Measurements from ENCODE around the gene FOXP1. TPM values are rescaled to one million over a fixed set of nuclear protein-coding genes. Genes with fewer than 3 reads are reported as not detected.

Gene FOXP1
- total and polyA plus RNA-seq, 2 of the 8 experiments (the other 6 are each of a cell fraction or from before 2014, with no cell fraction given): 13.9 to 25.4 TPM

DNA sequence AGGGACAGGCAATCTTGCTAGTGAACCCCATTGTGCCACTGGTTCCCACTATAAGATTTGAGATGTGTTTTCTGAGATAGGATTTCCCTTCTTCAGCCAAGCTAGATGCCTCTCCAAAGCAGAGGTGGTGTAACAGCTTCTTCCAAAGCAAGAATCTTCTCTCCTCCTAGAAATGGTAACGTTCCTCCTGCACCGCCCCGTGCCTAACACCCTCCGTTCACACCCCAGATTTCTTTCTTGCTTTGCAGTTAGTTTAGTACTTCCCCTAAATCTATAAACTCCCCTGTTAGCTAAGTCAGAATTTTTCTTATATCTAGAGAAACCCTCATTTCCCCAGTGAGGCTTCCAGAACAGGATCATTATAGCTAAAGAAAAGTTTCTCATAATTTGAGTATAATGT lies 653.5 kb downstream of the FOXP1 start (continued):
- TF ChIP-seq TCF12 (IDR thresholded peaks at IDR 0.05; ENCODE audit: low read depth, low read length): no peak

- POLR2A ChIA-PET (ENCODE audit: partially characterized antibody): no interaction called here
- no peak for FAIRE-seq
Observed at GRCh38 chr3:70927239-70927638, 656.3 kb downstream of the FOXP1 start.

More at GRCh38 chr3:70927239-70927638, 656.3 kb downstream of the FOXP1 start:
- Histone ChIP-seq H3K18ac (ENCODE audit: extremely low read depth, low read length) (no peak overlapping the region), H4K20me1 (replicated peaks in 1 of 2; ENCODE audit: control insufficient read depth in 1 of 2, insufficient read depth in 2 of 2, low read length in 2 of 2) (no peaks in the 10 kb centered on the region), H2AK5ac (ENCODE audit: low read depth, low read length) (no peak overlapping the region), H3K56ac (replicated peaks; ENCODE audit: insufficient read length, low read depth, low read length) (no peak overlapping the region), H2BK120ac (replicated peaks; ENCODE audit: low read depth, low read length) (no peak overlapping the region), H3K4ac (replicated peaks; ENCODE audit: insufficient read length, low read depth, low read length) (no peak overlapping the region), H3K79me1 (ENCODE audit: low read depth, low read length) (no peaks in the 10 kb centered on the region), H3K23me2 (ENCODE audit: low read depth, low read length) (no peaks in the 10 kb centered on the region), H2BK12ac (ENCODE audit: low read depth, low read length) (no peak overlapping the region), H3K4me1 (replicated peaks in 1 of 4; ENCODE audit: control insufficient read depth in 3 of 4, insufficient read depth in 4 of 4, low read length in 3 of 4) (no peaks in the 10 kb centered on the region), H2BK5ac (ENCODE audit: low read depth, low read length) (no peak overlapping the region), H3K14ac (ENCODE audit: insufficient read length) (no peak overlapping the region), H4K8ac (ENCODE audit: extremely low read depth, insufficient read depth, low read length) (no peak overlapping the region), H3K4me2 (ENCODE audit: insufficient read depth in 1 of 2, low read depth in 2 of 2, low read length in 2 of 2) (no peak overlapping the region), H3K4me3 (ENCODE audit: extremely low read depth in 1 of 4, insufficient read depth in 2 of 4, low read depth in 3 of 4, low read length in 4 of 4) (no peak overlapping the region), H3K79me2 (ENCODE audit: control insufficient read depth in 1 of 2, insufficient read depth in 2 of 2, low read length in 2 of 2) (no peaks in the 10 kb centered on the region), H3K23ac (ENCODE audit: insufficient read length) (no peak overlapping the region), H2AFZ (ENCODE audit: low read length) (peak overlapping the region; percentile 32; the same call in 1 of the 2 replicates), H3K9ac (replicated peaks in 1 of 4; ENCODE audit: extremely low read depth in 1 of 4, low read depth in 3 of 4, low read length in 3 of 4) (no peak overlapping the region), H3K36me3 (ENCODE audit: control insufficient read depth in 2 of 4, insufficient read depth in 4 of 4, low read length in 3 of 4) (no peaks in the 10 kb centered on the region), H2BK20ac (ENCODE audit: low read length) (no peak overlapping the region), H3K27me3 (replicated peaks in 1 of 4; ENCODE audit: control insufficient read depth in 3 of 4, extremely low read depth in 1 of 4, insufficient read depth in 3 of 4, low read length in 3 of 4) (no peaks in the 10 kb centered on the region), H4K5ac (ENCODE audit: insufficient read length, low read depth, low read length) (no peak overlapping the region), H3K27ac (ENCODE audit: low read depth, low read length) (no peak overlapping the region), H2BK15ac (ENCODE audit: low read length) (no peak overlapping the region), H4K91ac (replicated peaks; ENCODE audit: insufficient read length, low read length) (no peak overlapping the region), H3K9me3 (ENCODE audit: insufficient read depth in 2 of 2, low read depth in 1 of 2, low read length in 1 of 2) (no peaks in the 10 kb centered on the region)
- TF ChIP-seq GTF2F1 (IDR thresholded peaks at IDR 0.05; ENCODE audit: borderline replicate concordance, low read depth, low read length) (no peak), POU5F1 (IDR thresholded peaks at IDR 0.05; ENCODE audit: low read depth, low read length) (peak; percentile 93)
- CTCF ChIA-PET (ENCODE audit: partially characterized antibody): no interaction called here
- WGBS, 2 experiments (ENCODE audit: extremely low coverage in 1 of 2, insufficient coverage in 1 of 2, insufficient read length in 1 of 2, insufficient replicate concordance in 2 of 2, low coverage in 1 of 2, low lambda C conversion rate in 2 of 2, missing lambda C conversion rate in 1 of 2): 81% methylated on average over 4 of the region's 4 CpGs; no CpG with 5 or more reads in 1 of the 2 experiments
- DNase-seq (ENCODE audit: low read depth in 1 of 2, low spot score in 2 of 2): no peak

Data from H1 (cell line).